T-helper 17 cell (primary cell): ENCODE data around the gene MSRB3. TPM values are rescaled to one million over a fixed set of nuclear protein-coding genes. Genes with fewer than 3 reads are reported as not detected.

Experiments used
- ATAC-seq: fragments of 150-1000 bp; cut with Tn5 transposase; 2 replicates; pipeline ENCODE4 v1.10.0; 2021; ENCODE audit warnings: mild to moderate bottlenecking, moderate library complexity
- DNase-seq, 3 donors: peaks; one replicate each; pipeline versions ENCODE4 v3.0.0 to v3.0.0-alpha.2; 2020 to 2021
- H3K9me3 ChIP-seq: one replicate; pipeline ENCODE4 v1.7.0; 2013; ENCODE audit warnings: low read length, mild to moderate bottlenecking; ENCODE audit not compliant: control insufficient read depth, poor library complexity, severe bottlenecking
- H3K27ac Mint-ChIP-seq: one replicate; pipeline ENCODE4 v1.8.0; 2022; ENCODE audit warnings: mild to moderate bottlenecking, moderate library complexity, mixed read lengths
- H3K27me3 Mint-ChIP-seq: one replicate; pipeline ENCODE4 v1.8.0; 2022; ENCODE audit warnings: mixed read lengths
- H3K36me3 Mint-ChIP-seq: one replicate; pipeline ENCODE4 v1.8.0; 2022; ENCODE audit warnings: low read depth, mixed read lengths
- H3K4me1 Mint-ChIP-seq: one replicate; pipeline ENCODE4 v1.8.0; 2022; ENCODE audit warnings: mild to moderate bottlenecking, mixed read lengths
- H3K4me3 Mint-ChIP-seq: one replicate; pipeline ENCODE4 v1.8.0; 2022; ENCODE audit warnings: mild to moderate bottlenecking, moderate library complexity, mixed read lengths
- total RNA-seq, 4 donors: library from RNA in 2 of 4; stranded (reverse) in 2 of 4; gene quantifications; one replicate each; pipeline ENCODE4 v1.2.3 and lab custom pipeline; 2022 to 2026

Gene MSRB3
- total RNA-seq, 2 donors from 2014 or later = 0.22 to 5.9 TPM

DNA sequence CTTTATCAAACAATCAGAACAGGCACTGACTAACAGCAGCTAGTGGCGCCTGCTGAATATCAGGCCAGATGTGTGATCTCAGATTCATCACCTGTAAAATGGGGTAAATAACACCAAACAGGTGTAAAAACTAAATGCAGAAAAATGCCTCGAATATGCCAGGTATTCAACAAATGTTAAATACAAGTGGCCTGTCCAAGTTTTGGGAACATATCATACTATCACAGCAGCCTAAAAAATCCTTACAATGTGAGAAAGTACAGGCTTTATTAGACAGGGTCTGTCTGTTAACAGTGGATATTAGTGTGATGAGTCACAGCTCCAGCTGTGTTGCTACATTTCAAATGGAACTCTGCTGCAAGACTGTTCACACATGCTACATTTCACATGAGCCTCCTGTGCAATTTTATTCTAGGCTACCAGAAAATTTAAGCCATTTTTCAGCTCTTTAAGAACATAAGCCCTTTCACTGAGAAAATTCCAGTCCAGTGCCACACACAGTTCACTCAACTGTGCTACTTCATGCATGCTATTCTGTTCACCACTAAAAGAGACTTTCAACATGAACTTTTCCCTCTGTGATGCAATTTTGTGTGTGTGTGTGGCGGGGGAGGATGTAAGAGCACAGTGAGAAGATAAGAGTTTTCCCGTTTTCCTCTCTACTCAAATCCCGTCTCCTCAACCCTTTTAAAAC is 56.7 kb downstream of the MSRB3 start:
- no peaks in the 10 kb centered on the region for H3K4me1 Mint-ChIP-seq
- H3K4me3 Mint-ChIP-seq = no peak overlapping the region
- H3K27ac Mint-ChIP-seq = no peak overlapping the region
- H3K27me3 Mint-ChIP-seq = peaks cover 33% of the 10 kb centered on the region
- ATAC-seq (no peak), DNase-seq (no peak)
- no peaks in the 10 kb centered on the region for H3K9me3 ChIP-seq
- H3K36me3 Mint-ChIP-seq = no peaks in the 10 kb centered on the region

DNA sequence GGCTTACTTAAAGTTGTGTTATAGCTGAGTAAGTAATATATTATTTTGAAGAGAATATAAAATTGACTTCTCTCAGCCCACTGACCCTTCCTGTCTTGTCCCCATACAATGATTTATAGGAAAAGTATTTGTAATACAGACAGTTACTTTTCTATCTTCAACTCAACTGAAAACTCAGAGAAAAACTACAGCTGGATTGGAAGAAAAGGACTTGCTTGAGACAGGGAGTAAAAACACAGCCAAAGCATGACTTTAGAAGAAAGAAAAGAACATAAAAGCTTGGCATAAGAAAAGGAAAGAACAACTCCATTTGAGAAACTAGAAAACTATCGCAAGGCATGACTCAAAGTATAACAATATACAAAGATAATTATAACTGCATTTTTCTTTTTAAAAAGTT is 57.5 kb downstream of the MSRB3 start:
- no peaks in the 10 kb centered on the region for H3K9me3 ChIP-seq
- DNase-seq = no peak
- H3K4me3 Mint-ChIP-seq = no peak overlapping the region
- H3K36me3 Mint-ChIP-seq = no peaks in the 10 kb centered on the region
- H3K4me1 Mint-ChIP-seq = no peaks in the 10 kb centered on the region
- ATAC-seq = no peak
- H3K27ac Mint-ChIP-seq = no peak overlapping the region
- peaks cover 27% of the 10 kb centered on the region for H3K27me3 Mint-ChIP-seq

DNA sequence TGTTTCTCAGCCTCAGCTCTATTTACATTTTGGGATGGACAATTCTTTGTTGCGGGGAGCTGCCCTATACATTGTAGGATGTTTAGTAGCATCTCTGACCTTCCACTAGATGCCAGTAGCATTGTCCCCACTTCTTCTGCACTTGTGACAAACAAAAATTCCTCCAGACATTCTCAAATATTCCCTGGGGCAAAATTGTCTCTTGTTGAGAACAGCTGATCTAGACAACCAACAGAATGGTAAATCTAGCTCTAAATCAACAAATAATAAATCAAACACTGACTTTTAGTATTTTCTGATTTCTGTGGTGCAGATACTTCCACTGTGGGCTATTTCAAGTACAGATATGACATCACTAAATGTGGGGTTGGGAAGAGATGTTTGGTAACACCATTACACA is 60.7 kb downstream of the MSRB3 start:
- no peak for ATAC-seq

DNA sequence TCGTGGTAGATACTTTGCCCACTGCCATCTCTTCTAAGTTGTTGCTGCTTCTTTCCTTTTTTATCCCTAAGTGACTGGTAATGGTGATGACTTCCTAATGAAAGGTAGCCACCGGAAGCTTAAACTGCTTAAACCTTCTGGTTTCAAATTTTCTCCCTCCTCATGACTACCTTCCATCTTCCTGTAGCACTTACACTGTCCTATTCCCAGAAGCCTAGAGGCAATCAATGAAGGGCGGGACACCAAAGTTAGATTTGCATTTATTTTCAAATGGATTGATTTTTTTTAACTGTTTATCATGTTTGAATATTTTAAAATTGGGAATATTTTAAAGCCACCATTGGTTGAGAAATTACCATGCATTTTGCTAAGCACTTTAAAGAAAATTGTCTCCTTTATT is 64.7 kb downstream of the MSRB3 start:
- Mint-ChIP-seq H3K27me3 (no peaks in the 10 kb centered on the region), H3K4me3 (no peak overlapping the region), H3K4me1 (no peaks in the 10 kb centered on the region), H3K27ac (no peak overlapping the region), H3K36me3 (no peaks in the 10 kb centered on the region)
- no peaks in the 10 kb centered on the region for H3K9me3 ChIP-seq
- ATAC-seq = no peak
- DNase-seq = no peak

More for the DNA sequence above, 60.7 kb downstream of the MSRB3 start:
- no peaks in the 10 kb centered on the region for H3K4me1 Mint-ChIP-seq
- no peaks in the 10 kb centered on the region for H3K36me3 Mint-ChIP-seq
- no peak overlapping the region for H3K4me3 Mint-ChIP-seq
- H3K27me3 Mint-ChIP-seq = peaks cover 9% of the 10 kb centered on the region
- DNase-seq = no peak
- H3K9me3 ChIP-seq = no peaks in the 10 kb centered on the region
- no peak overlapping the region for H3K27ac Mint-ChIP-seq

DNA sequence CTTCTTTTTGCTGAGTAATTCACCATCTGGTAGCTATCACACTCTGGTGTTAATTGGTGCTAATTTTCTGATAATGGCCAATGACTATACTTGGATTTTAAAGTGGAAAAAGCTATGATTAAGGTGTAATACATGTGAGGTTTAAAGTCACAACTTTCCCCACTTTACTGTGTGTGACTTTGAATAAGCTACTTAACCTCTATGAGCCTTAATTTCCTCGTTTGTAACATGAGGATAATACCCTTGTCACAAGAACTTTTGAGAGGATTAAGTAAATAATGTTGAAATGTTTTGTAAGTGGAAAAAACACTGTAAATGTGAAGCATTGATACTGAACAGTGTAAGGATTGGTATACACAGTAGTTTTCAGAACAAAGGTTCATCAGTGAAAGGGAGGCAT is 65.3 kb downstream of the MSRB3 start:
- no peaks in the 10 kb centered on the region for H3K9me3 ChIP-seq
- ATAC-seq = no peak
- no peak overlapping the region for H3K27ac Mint-ChIP-seq
- DNase-seq = no peak
- no peaks in the 10 kb centered on the region for H3K4me1 Mint-ChIP-seq
- no peak overlapping the region for H3K4me3 Mint-ChIP-seq
- no peaks in the 10 kb centered on the region for H3K27me3 Mint-ChIP-seq
- no peaks in the 10 kb centered on the region for H3K36me3 Mint-ChIP-seq

DNA sequence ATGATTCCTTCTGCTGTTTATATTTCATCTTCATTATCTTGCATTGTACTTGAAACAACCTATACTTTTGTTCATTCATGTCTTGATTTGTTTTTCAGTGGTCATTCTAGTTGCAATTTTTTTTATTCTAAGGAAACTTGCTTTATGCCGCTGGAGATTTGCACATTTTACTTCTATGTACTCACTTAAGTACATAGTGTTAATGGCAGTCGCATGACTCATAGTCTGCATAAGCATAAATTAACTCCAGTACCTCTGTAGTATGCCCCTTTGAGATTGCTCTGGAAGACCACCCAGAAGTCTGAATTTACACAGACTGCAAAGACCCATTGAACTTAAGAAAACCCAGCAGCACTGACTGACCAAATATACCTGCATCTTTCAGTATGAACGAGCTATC is 77.0 kb downstream of the MSRB3 start:
- Mint-ChIP-seq H3K4me1 (no peaks in the 10 kb centered on the region), H3K4me3 (no peak overlapping the region), H3K27ac (no peak overlapping the region), H3K36me3 (no peaks in the 10 kb centered on the region), H3K27me3 (peaks cover 9% of the 10 kb centered on the region)
- H3K9me3 ChIP-seq = no peaks in the 10 kb centered on the region
- no peak for DNase-seq
- no peak for ATAC-seq

DNA sequence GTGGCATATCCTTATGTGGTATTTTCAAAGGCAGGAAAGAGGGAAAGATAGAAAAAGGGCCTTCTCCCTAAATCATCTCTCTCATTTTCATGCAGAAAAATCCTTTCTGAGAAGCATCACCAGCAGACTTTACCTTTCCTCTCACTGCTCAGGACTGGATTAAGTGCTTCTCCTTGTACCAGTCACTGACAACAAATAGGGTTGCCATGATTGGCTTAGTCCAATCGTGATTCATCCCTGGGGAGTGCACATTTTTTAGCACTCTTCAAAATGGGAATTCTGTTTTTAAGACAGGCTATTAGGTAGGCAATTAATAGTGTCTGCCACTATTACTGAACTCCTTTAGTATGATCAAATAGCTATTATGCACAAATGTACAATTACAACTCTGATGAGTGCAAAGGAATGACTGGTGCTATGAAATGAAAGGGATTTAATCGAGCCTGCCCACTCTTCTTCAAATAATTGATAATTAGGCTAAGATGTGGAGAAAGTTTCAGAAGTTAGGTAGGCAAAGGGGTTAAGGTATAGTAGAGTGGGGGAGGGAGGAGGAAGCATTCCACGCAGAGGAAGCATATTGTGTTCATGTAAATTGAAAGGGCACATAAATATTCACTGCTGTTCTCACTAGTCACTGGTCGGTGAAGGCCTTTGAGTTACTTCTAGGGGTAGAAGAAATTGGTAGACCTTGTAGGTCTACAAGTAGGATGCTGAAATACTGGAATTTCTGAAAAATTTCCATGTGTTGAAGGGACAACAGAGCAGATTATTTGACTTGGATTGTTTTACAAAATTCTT is 84.0 kb downstream of the MSRB3 start:
- H3K4me3 Mint-ChIP-seq = no peak overlapping the region
- no peak overlapping the region for H3K27ac Mint-ChIP-seq
- no peak for ATAC-seq
- H3K9me3 ChIP-seq = no peaks in the 10 kb centered on the region
- H3K4me1 Mint-ChIP-seq = no peaks in the 10 kb centered on the region
- DNase-seq = no peak
- peaks cover 4% of the 10 kb centered on the region for H3K27me3 Mint-ChIP-seq
- no peaks in the 10 kb centered on the region for H3K36me3 Mint-ChIP-seq

DNA sequence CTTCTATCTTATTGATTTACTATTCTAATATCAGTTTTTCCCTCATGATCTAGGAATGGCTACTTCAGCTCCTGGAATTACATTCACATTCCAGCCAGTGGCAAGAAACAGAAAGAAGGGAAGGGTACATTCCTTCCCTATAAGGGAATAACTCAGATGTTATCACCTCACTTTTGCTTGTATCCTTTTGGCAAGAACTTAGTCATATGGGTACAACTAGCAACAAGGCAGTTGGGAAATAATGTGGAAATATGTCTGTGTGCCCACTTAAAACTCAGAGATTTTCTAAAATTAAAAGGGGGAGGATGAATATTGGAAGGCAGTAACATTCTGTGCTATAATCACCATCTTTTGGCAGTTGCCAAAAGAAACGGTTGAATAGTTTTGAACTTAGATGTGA is 85.6 kb downstream of the MSRB3 start:
- Mint-ChIP-seq H3K27me3 (no peaks in the 10 kb centered on the region), H3K36me3 (no peaks in the 10 kb centered on the region), H3K4me1 (no peaks in the 10 kb centered on the region), H3K27ac (no peak overlapping the region), H3K4me3 (no peak overlapping the region)
- no peaks in the 10 kb centered on the region for H3K9me3 ChIP-seq
- no peak for DNase-seq
- no peak for ATAC-seq

DNA sequence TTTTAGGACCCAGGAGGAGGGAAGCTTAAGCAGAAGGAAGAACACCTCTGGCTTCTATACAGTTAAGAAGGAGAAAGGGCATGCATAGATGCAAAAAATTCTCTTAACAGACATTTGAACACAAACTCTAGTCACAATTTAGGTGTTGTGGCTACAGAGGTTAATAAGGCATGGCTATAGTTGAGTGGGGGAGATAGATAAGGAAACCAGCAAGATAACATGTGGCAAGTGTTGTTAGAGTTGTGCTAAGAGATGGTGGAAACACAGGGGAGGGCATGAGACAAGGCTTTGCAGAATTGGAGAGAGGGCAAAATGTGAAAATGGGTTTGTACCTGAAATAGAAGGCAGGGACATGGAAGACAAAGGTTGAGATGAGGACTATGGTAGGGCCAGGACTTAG is 88.9 kb downstream of the MSRB3 start:
- Mint-ChIP-seq H3K27me3 (no peaks in the 10 kb centered on the region), H3K4me1 (no peaks in the 10 kb centered on the region), H3K4me3 (no peak overlapping the region), H3K36me3 (no peaks in the 10 kb centered on the region), H3K27ac (no peak overlapping the region)
- no peak for ATAC-seq
- DNase-seq = no peak
- no peaks in the 10 kb centered on the region for H3K9me3 ChIP-seq

DNA sequence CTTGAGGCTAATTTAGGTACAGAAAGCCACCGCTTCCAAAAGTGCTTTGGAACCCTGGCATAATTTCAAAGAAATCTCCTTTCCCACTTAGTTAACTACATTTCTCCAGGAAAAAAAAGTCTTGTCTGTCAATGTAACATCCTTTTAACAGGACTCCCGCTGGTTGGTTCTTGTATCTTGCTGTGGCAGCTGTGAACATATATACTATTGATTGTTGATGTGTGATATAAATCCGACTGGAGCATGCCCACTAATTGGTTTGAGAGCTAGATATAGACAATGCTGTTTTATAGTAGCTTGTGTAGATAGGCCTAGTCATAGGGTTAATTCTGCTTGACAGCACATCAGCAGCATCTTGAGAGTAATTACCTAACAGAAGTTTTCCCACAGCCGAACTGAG is 89.6 kb downstream of the MSRB3 start:
- H3K9me3 ChIP-seq = no peaks in the 10 kb centered on the region
- ATAC-seq (no peak), DNase-seq (no peak)
- Mint-ChIP-seq H3K4me1 (no peaks in the 10 kb centered on the region), H3K36me3 (no peaks in the 10 kb centered on the region), H3K27ac (no peak overlapping the region), H3K27me3 (no peaks in the 10 kb centered on the region), H3K4me3 (no peak overlapping the region)

DNA sequence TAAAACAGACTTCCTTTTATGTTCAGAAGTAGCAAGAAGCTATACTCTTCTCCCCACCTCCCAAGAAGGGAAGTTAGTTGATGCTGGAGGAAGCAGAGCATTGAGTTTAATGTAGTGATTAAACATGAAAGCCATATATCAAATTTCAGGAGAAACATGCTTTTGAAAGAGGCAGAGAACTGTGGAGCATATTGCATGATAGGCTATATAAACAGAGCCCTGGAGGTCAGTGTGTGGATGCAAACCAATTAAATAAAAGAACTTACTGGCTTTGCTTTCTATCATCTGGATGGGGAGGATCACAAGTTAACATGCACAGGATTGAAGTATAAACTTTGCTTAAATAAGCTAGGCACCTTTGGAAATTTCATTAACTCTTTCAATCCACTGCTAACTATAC is 94.1 kb downstream of the MSRB3 start:
- no peak for DNase-seq
- Mint-ChIP-seq H3K4me3 (no peak overlapping the region), H3K27ac (no peak overlapping the region), H3K4me1 (peaks cover 4% of the 10 kb centered on the region), H3K36me3 (no peaks in the 10 kb centered on the region), H3K27me3 (peaks cover 6% of the 10 kb centered on the region)
- no peaks in the 10 kb centered on the region for H3K9me3 ChIP-seq
- no peak for ATAC-seq

DNA sequence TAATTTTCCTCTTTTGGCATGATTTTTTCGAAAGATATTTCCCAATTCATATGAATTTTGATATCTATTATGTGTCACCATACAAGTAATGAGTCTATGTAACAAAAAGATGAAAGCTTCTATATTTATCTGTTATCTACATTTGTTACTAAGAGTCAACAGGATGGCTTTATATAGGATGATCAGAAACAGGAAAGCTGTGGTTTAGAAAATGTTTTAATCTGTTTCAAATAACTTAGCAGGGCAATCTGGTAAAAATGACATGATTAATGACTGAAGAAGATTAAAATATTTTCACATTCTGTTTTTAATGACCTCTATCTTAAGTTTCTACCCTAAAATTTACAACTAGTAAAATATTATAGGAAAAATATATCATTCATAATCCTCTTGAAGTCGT is 105.8 kb downstream of the MSRB3 start:
- ATAC-seq (no peak), DNase-seq (no peak)
- Mint-ChIP-seq H3K4me1 (no peaks in the 10 kb centered on the region), H3K36me3 (no peaks in the 10 kb centered on the region), H3K27me3 (no peaks in the 10 kb centered on the region), H3K27ac (no peak overlapping the region), H3K4me3 (no peak overlapping the region)
- H3K9me3 ChIP-seq = no peaks in the 10 kb centered on the region

DNA sequence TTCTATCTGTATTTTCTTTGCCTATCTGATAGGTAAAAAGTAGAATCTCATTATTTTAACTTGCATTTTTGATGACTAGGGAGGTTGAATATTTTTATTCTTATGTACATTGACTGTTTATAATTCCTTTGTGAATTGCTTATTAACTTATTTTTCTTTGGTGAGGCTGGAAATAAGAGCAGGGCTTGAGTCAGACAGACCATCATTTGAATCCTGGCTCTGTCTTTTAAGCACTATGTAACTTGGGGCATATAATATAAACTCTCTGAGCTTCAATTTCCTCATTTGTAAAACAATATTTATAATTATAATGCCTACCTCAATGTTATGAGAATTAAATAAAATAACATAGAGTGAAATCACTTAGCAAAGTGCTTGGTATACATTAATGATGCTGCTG is 108.9 kb downstream of the MSRB3 start:
- H3K27me3 Mint-ChIP-seq = no peaks in the 10 kb centered on the region

DNA sequence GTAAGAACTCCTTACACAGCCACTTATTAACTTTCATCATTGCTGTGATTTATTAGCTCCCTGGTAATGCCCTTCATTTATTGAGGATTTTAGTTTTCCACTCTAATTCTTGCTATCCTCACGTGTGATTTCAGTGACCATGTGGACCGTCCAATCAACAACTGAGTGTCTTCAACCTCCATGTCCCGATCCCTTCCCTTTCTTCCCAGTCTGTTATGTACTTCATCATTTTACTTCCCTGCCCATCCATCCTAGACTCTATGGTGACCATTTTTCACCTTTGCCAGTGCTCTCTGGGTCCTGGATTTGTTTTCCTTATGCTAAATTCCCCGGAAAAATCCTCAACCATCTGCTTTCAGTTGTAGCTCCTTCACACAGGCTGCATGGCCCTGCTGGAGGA is 111.0 kb downstream of the MSRB3 start:
- Mint-ChIP-seq H3K4me1 (no peaks in the 10 kb centered on the region), H3K4me3 (no peak overlapping the region), H3K27ac (no peak overlapping the region), H3K36me3 (no peaks in the 10 kb centered on the region), H3K27me3 (no peaks in the 10 kb centered on the region)
- no peaks in the 10 kb centered on the region for H3K9me3 ChIP-seq
- no peak for ATAC-seq
- no peak for DNase-seq

More for the DNA sequence above, 108.9 kb downstream of the MSRB3 start:
- ATAC-seq = no peak
- Mint-ChIP-seq H3K27ac (no peak overlapping the region), H3K4me1 (no peaks in the 10 kb centered on the region), H3K36me3 (no peaks in the 10 kb centered on the region), H3K4me3 (no peak overlapping the region)
- DNase-seq = no peak
- no peaks in the 10 kb centered on the region for H3K9me3 ChIP-seq
